Measurements from ENCODE around the gene FNDC7.
"Not testable (repeated sequence)": the region's sequence is repeated elsewhere in the genome, so short reads cannot be mapped to it uniquely, and the experiment has no call there.

Gene FNDC7

DNA sequence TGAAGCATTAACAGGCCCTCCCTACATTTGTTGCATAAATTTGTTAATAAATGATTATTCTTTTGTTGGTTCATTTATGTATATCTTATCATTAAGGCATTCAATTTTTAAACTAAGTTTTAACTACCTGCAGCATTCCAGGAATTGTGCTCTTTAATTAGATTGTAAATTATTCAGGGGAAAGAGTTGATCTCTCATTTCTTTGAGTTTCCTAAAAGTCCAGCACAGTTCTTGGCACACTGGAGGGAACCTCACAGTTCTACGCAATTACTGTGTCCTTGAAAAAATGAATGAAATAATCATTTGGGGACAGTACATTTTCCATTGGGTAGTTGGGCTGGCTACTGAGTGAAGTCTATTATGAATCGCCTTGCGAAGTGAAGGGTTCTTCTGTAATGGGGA lies 33.3 kb downstream of the FNDC7 start:
- no peak for DNase-seq

DNA sequence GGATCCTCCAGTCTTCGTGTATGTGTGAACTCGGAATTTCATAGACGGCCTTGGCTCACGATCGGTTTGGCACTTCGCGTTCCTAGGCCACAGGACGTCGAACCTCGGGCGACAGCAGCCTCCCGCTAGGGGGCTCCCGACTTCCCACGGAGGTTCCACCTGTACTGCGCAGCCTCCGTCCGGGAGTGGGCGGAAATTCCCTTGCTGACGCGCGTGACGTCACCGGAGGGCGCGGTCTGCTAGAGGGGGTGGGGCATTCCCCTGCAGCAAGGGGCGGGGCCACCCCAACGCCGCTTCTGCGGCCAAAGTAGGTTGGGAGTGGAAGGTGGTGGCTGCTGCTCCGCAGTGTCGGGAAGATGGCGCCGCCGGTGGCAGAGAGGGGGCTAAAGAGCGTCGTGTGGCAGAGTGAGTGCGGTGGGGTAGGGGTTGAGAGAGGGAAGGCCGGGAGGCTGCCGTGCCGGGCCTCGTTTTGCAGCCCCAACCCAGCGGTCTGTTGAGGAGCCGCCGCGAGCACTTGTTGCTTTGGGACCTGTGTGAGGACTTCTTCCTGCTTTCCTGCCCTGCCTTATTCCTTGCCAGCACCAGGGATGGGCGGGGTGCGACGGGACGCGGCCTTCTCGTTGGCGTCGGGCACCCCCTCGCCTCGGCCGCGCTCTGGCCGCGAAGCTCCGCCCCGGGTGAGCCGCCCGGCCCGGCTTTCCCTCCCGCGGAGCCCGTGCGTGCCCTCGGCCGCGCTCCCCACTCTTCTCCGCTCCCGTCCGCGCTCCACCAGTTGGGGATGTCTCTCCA lies 33.9 kb downstream of the FNDC7 start, which contains the start of gene STXBP3:
STXBP3 (plus strand) TSS at position 293 of the 789 bp plus-strand sequence; CDS start at position 357, 64 bp downstream.
- peak; percentile 100 for DNase-seq

GRCh38 chr1:108747171-108747850 lies 34.6 kb downstream of the FNDC7 start:
- no peak for DNase-seq

DNA sequence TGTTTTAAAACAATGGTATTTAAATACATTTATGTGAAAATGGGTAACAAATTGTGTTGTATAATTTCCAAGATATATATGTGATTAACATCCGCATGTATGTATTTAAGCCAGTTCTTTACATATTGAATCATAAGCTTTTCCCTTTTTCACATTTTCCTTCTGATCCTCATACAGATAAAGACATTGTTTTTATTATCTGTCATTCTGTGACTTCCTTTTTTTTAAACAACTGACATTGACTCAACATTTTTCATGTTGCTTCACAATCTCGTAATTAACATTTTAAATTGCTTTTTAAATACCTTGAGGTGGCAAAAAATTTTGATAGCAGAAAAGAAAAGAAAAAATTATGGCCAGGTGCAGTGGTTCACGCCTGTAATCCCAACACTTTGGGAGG lies 35.2 kb downstream of the FNDC7 start:
- DNase-seq: no peak

- DNase-seq: no peak
Measured at GRCh38 chr1:108749081-108749480, 36.4 kb downstream of the FNDC7 start.

- DNase-seq: no peak
Measured at GRCh38 chr1:108750476-108751181, 37.9 kb downstream of the FNDC7 start.

- no peak for DNase-seq
Measured at GRCh38 chr1:108753363-108753762, 40.7 kb downstream of the FNDC7 start.

DNA sequence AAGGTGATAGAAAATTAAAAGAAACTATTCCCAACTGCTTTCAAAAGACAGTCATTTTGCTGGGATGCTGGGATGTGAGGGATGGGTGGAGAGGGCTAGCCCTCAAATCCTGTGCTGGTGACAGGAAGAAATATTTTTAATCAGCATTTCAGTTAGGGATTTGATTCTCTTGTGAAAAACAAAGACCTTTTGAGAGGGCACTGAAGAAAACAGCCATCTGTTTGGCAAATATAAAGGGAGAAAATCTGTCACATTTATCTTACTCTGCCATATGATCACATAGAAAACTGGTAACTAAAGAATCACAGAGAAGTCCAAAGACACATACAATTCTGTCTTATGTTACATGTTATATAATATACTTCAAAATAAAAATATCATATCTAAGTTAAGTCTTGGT lies 46.1 kb downstream of the FNDC7 start:
- no peak for DNase-seq

GRCh38 chr1:108767115-108767514 lies 54.4 kb downstream of the FNDC7 start:
- DNase-seq: no peak

DNA sequence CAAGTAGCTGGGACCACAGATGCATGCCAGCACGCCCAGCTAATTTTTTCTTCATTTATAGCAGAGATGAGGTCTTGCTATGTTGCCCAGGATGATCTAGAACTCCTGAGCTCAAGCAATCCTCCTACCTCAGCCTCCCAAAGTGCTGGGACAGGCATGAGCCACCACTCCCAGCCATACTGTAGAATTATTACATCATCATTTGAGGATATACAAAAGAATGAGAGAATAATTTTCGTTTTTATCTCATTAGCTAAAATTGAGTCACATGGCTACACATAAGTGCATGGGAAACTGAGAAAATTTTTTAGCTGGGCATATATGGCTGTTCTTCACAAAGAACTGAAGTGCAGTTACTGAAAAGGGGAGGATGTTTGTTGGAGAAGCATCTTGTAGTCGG lies 55.0 kb downstream of the FNDC7 start:
- DNase-seq: no peak

- no peak for DNase-seq
Measured at GRCh38 chr1:108777839-108778238, 65.1 kb downstream of the FNDC7 start.

DNA sequence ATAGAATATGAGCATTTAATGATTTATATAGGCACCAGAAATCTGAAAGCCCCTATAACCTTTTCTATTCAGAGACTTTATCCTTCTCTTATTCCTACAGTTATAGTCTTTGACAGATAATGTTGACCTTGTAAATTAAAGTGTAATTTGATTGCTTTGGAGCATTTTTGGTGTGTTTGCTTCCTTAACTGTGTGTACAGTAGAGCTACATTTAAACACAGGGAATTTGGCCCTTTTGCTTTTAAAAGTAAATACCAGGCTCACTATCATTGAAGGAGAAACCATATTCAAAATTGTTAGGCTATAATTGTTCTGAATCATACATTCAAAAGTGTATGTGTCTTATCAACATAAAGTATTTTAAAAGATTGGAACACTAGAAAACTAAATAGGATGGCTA lies 66.7 kb downstream of the FNDC7 start:
- no peak for DNase-seq

DNA sequence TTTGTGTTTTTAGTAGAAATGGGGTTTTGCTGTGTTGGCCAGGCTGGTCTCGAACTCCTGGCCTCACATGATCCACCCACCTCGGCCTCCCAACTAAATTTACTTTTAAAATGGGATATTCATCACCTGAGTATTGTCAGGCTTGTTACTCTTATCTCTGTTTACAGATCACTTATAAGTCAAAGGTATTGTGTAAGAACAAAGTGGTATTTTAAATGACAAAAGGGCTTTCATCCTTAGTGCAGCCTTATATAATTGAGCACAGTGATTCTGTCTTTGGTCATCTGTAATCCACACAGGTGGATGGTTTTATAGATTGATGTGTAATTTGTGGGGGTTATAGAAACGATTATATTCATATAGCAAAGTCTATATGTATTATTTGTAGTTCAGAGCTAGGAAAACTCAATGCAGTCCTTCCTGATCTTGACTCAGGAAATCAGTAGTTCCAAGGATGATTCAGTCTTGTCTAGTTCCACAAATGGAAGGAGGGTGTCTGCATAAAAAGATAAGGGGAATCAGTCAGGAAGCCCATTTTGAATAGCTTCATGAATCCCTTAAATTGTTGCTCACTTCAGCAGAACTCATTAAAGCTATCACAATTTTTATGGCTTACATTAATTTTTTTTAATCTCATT lies 68.3 kb downstream of the FNDC7 start:
- no peak for DNase-seq

DNA sequence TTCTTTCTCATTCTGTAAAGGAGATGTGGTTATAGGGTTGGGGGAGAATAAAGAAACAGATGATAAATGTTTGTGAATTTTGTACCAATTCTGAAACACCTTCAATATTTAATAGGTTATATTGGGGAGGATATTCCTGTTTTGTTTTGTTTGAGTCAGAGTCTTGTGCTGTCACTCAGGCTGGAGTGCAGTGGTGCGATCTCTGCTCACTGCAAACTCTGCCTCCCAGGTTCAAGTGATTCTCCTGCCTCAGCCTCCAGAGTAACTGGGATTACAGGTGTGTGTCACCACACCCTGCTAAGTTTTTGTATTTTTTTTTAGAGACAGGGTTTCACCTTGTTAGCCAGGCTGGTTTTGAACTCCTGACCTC lies 68.9 kb downstream of the FNDC7 start:
- DNase-seq: not testable (repeated sequence)

- no peak for DNase-seq
Measured at GRCh38 chr1:108785264-108785663, 72.6 kb downstream of the FNDC7 start.

- no peak for DNase-seq
Measured at GRCh38 chr1:108785880-108786279, 73.2 kb downstream of the FNDC7 start.

DNA sequence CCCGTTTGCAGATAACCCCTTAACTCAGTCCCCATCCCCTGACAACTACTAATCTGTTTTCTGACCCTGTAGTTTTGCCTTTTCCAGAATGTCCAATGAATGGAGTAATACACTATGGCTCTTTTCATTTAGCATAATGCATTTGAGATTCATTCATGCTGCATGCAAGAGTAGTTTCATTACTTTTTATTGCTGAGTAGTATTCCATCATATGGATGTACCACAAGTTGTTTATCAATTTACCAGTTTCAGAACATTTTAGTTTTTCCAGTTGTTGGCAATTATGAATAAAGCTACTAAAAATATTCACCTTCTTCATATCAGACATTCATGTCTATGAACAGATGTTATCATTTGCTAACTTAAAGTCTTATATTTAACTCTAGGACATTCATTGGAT lies 79.1 kb downstream of the FNDC7 start:
- DNase-seq: no peak
